CD4-positive, alpha-beta T cell treated with Interferon gamma for 1 hour (primary cell): ENCODE measurements around the gene RUNX2.
"Not testable (repeated sequence)": the region's sequence is repeated elsewhere in the genome, so short reads cannot be mapped to it uniquely, and the experiment has no call there.

Experiments used
- DNase-seq: peaks from one replicate; pipeline ENCODE4 v3.0.0-alpha.2; 2020

RUNX2 gene

GRCh38 chr6:45327956-45328522 is at the start of gene RUNX2:
Gene RUNX2, plus strand, starts transcription at chr6:45328330. Its CDS starts 397 bp downstream, at chr6:45328727.
- no peak for DNase-seq

- no peak for DNase-seq
Observed at GRCh38 chr6:45278367-45278766, 49.8 kb upstream of the RUNX2 start.

DNA sequence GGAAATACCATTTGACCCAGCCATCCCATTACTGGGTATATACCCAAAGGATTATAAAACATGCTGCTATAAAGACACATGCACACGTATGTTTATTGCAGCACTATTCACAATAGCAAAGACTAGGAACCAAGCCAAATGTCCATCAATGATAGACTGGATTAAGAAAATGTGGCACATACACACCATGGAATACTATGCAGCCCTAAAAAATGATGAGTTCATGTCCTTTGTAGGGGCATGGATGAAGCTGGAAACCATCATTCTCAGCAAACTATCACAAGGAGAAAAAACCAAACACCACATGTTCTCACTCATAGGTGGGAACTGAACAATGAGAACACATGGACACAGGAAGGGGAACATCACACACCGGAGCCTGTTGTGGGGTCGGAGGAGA is 41.4 kb upstream of the RUNX2 start:
- not testable (repeated sequence) for DNase-seq

DNA sequence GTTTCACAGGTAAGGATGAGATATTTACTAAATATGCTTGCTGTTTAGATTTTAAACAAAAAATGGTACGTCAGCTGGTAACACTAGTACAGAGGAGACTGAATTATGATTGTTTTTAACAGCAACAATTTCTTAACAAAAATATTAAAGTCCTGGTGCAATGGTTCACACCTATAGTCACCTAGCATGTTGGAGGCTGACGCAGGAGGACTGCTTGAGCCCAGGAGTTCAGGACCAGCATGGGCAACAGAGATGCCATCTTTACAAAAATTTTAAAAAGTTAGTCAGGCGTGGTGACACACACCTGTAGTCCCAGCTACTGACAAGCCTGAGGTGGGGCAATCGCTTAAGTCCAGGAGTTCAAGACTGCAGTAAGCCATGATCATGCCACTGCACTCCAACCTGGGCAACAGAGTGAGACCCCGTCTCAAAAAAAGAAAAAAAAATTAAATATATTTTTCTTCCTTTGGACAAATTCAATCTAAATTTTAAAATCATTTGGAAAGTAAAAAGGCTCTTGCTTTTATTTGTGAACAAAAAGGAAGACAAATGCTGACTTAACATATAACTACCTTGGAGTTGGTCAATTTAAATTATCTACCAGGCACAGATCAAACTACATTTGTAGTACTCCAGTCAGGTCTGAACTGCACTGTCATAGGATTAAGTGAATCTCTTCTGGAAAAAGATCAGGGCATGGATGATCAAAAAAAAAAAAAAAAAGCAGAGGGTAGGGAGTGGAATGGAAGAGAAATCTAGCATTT is 38.2 kb upstream of the RUNX2 start:
- DNase-seq = no peak

- no peak for DNase-seq
Observed at GRCh38 chr6:45293306-45293705, 34.8 kb upstream of the RUNX2 start.

GRCh38 chr6:45294065-45294701 is 33.9 kb upstream of the RUNX2 start:
- DNase-seq = not testable (repeated sequence)

GRCh38 chr6:45297320-45297719 is 30.8 kb upstream of the RUNX2 start:
- no peak for DNase-seq

DNA sequence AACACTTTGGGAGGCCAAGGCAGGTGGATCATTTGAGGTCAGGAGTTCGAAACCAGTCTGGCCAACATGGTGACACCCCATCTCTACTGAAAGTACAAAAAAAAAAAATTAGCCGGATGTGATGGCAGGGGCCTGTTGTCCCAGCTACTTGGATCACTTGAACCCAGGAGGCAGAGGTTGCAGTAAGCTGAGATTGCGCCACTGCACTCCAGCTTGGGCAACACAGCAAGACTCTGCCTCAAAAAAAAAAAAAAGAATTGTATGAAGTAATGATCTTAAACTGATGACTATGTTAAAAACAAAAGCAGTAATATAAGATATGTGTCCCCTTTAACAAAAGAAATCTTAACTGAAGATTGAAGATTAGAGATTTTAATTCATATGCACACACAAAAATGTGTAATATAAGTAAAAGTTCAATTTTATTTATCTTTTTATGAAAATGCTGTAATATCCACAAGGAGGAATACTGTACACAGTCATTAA is 29.0 kb upstream of the RUNX2 start:
- no peak for DNase-seq

- no peak for DNase-seq
Observed at GRCh38 chr6:45300736-45301135, 27.4 kb upstream of the RUNX2 start.

GRCh38 chr6:45301348-45302142 is 26.6 kb upstream of the RUNX2 start:
- no peak for DNase-seq

DNA sequence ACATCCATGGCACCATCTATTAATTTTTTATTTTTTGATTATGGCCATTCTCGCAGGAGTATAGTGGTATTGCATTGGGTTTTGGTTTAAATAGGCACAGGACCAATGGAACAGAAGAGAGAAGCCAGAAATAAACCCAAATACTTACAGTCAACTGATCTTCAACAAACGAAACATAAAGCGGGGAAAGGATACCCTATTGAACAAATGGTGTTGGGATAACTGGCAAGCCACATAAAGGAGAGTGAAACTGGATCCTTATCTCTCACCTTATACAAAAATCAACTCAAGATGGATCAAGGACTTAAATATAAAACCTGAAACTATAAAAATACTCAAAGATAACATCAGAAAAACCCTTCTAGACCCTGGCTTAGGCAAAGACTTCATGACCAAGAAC is 25.3 kb upstream of the RUNX2 start:
- DNase-seq = no peak

DNA sequence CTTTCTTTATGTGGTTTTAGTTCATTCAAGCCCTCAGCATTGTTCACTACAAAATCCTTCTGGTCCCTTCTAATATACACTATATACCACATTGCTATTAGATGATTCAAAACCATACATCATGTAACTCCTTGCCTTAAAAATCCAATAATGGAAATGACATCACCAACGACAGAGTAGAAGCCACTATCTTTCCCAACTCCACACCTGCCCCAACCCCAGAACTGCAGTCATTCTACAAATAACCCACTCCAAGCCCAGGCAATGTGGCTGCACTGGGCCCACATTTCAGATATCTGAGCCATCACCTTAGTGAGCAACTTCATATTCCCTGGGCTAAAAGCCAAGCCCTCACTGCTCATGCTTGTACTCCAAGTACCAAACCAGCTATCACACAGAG is 22.6 kb upstream of the RUNX2 start:
- DNase-seq = no peak

DNA sequence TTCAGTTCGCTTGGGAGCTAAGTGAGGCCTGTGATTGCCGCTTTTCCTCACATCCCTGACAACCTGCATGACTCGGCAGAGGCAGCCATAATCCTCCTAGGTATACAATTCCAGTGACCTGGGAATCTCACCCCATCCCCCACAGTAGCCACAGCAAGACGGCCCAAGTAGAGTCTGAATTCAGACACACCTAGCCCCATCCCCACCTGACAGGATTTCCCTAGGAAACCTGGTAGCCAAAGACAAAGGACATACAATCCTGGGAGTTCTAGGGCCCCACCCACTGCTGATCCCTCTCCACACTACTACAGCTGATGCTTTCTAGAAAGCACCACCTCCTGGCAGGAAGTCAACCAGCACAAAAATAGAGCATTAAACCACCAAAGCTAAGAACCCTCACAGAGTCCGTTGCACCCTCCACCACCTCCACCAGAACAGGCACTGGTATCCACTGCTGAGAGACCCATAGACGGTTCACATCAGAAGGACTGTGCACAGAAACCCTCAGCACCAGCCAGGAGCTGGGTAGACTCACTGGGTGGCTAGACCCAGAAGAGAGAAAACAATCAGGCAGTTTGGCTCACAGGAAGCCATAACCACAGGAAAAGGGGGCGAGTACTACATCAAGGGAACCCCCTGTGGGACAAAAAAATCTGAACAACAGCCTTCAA is 17.9 kb upstream of the RUNX2 start:
- peak; percentile 33 for DNase-seq

DNA sequence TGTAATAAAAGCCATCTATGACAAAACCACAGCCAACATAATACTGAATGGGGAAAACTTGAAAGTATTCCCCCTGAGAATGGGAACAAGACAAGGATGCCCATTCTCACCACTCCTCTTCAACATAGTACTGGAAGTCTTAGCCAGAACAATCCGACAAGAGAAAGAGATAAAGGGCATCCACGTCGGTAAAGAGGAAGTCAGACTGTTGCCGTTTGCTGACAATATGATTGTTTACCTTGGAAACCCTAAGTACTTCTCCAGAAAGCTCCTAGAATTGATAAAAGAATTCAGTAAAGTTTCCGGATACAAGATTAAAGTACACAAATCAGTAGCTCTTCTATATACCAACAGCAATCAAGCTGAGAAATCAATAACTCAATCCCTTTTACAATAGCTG is 14.0 kb upstream of the RUNX2 start:
- DNase-seq = no peak

DNA sequence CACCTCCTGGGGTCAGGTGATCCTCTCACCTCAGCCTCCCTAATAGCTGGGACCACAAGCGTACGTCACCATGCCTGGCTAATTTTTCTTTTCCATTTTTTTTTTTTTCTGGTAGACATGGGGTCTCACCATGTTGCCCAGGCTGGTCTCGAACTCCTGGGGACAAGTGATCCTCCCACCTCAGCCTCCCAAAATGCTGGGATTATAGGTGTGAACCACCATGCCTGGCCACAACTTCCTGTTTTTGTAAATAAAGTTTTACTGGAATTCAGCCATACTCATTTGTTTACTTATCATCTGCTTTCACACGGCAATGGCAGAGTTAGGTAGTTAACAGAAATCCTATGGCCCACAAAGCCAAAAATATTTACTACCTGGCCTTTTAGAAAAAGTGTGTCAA is 7.8 kb upstream of the RUNX2 start:
- DNase-seq = no peak

GRCh38 chr6:45323656-45324224 is 4.4 kb upstream of the RUNX2 start:
- no peak for DNase-seq

- DNase-seq = no peak
Observed at GRCh38 chr6:45326698-45327417, 1.3 kb upstream of the RUNX2 start.

DNA sequence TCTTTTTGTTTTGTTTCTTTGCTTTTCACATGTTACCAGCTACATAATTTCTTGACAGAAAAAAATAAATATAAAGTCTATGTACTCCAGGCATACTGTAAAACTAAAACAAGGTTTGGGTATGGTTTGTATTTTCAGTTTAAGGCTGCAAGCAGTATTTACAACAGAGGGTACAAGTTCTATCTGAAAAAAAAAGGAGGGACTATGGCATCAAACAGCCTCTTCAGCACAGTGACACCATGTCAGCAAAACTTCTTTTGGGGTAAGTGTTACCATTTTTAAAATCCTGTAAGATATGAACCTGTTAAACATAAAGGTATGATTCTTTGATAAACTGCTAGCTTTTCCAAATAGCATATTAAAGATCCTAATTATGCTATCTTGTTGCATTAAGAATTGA is 393 bp downstream of the RUNX2 start:
- no peak for DNase-seq

DNA sequence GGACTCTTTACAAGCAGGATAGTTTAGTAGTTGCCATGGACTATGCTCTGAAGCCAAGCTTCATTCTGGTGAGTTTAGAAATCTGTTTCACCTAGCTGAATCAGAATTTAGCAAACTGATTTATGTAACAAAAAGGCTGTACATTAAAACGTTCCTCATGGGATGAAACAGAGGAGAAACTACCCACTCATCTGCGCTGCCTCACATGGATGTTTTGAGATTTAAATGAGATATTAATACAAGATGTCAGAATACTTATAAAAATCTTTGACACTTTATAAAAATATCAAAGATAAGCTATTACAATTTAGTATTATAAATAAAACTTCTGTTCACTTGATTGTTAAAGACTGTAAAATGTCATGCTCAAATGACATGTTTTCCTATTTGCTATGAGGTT is 16.8 kb downstream of the RUNX2 start:
- DNase-seq = no peak

GRCh38 chr6:45350186-45350710 is 22.1 kb downstream of the RUNX2 start:
- DNase-seq = no peak

DNA sequence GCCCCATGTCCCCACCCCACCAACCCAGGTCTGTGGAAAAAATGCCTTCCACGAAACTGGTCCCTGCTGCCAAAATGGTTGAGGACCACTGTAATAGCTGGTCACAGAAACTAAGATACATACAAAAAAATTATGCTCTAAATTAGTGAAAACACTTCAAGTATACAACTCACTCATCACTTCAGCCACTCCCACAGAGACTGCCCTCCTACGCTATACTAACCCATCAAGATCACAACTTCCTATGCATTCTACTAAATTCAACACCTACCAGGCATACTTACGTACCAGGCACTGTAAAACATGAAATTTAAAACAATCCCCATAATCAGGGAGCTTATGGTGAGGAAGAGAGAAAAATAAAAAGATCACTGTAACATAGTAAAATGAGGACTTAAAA is 22.9 kb downstream of the RUNX2 start:
- DNase-seq = no peak
